ENCODE results near the gene UIMC1.

UIMC1 gene

DNA sequence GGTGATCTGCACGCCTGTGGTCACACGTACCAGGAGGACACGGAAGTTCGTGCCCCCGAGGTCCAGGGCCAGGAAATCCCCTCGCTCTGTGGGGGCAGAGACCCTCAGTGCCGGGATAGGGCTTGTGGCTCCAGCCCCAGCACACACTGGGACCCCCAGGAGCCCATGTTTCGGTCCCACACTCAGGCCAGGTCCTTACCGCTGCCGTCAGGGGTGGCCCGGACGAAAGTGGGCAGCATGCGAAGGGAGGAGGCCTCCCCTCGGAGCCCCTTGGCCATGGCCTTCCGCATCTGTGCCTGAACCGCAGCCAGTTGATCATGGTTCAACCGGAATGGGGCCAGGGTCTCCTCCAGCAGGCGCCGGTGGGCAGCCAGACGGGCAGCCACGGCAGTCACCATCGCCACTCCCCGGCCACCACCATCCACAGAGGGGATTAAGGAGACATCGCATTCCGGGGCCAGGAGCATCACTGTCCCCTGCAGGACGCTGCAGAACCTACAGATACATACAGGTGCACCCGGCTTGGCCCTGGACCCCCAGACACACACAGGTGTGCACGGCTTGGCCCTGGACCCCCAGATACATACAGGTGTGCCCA is 119.2 kb downstream of the UIMC1 start:
- in situ Hi-C loops (cut with HindIII; ENCODE audit: low sequenced_read_pairs): no loop called here

DNA sequence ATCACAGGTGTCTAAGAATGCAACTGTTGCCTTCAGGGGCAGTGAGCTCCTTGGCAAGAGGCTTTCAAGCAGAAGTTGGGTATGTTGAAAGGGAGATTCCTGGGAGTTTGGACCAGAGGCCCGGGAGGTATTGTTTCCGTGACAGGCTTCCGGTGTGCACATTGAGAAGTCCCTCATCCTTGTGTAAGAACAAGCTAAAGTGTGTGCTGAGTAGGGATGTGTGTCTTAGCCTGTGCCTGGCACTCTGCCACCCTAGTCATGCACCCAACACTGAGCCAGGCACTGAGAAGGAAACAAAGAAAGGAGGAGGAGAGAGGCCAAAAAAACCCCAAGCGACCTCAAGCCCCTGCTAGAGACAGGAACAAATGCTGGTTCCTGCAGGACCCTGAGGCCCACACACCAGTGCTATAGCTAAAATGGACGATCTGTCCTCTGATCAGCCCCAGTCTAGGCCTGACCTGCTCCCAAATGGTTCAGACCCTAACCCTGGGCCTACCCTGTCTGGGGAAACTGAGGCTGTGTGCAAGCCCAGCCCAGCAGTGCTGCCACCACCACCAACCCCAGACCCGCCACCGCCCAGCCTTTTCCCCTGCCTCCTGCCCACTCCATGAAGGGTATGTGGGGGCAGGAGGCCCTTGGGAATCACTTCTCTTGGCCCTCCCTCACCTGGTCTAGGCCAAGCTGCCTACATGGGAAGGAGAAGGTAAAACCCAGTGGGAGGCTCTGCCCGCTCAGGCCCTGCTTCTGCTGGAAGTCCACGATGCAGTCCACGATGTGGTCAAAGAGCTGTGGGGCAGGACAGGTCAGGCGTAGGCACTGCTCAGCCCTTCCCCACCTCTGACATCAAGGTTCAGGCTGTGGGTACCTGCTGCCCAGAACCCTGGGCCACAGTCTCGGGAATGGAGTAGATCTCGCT is 120.0 kb downstream of the UIMC1 start:
- in situ Hi-C loops (cut with HindIII; ENCODE audit: low sequenced_read_pairs): no loop called here

DNA sequence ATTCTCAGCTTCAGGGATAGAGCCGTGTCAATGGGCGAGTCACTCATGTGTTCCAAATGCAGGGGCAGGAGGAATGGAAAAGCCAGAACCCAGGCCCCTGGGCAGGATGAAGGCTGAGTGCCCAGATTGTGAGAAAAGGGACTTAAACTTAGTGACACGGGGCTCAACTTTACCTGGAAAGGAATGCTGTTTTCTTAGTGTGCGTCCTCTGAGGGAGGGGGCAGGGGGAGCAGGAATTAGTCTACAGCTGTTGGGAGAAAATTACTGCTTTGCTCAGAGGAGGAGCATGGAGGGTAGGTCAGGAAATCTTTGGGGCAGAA is 122.0 kb downstream of the UIMC1 start:
- in situ Hi-C loops (cut with HindIII; ENCODE audit: low sequenced_read_pairs): no loop called here

DNA sequence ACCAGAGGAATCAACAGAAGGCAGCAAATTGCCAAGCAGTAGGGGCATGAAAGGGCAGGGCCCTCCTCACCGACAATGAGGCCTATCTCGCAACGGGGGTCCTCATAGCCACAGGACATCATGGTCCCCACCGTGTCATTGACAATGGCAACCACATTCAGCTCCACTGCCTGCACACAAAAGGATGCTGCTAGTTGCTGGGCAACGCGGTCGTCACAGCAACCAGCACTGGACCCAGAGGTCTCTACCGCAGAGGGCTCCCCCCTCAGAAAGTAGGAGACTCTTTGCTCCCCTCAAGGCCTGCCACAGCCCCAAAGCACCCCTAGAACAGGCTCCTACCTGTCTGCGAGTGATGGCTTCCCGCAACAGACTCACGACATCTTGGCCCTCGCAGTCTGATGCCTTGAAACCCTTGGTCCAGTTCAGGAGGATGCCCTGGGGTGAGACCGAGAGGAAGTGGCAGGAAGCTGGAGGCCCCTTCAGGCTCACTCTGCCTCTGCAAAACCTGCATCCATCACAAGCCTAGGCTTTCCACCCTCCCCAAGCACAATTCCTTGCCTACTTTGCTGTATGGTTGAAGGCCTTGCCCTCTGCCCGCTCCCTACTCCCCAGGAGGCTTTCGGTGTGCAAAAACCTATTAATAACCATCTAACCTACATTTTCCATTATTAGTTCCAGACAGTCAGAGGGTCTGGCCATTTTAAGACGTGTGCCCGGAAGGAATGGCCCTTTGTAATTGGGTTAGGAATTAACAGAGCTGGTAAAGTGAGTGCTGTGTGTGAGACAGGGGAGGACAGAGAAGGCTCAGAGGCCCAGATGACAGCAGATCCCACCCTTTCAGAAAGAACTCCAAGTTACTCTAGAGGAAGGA is 122.6 kb downstream of the UIMC1 start:
- in situ Hi-C loops (cut with HindIII; ENCODE audit: low sequenced_read_pairs): no loop called here

DNA sequence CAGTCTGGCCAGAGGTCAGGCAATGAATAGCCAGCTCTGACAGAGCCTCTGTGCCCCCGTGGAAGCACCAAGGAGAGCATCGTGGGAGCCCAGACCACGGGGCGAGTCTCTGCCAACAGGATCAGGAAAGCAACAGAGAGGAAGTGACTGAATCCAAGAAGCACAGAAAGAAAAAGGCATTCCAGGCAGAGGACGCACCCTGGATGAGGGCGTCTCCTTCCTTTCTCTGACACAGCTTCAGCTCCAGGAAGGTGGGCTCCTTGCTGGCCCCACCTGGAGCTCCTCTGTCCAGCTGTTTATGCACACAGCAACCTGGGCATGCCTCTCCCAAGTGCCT is 124.0 kb downstream of the UIMC1 start:
- in situ Hi-C loops (cut with HindIII; ENCODE audit: low sequenced_read_pairs): no loop called here

DNA sequence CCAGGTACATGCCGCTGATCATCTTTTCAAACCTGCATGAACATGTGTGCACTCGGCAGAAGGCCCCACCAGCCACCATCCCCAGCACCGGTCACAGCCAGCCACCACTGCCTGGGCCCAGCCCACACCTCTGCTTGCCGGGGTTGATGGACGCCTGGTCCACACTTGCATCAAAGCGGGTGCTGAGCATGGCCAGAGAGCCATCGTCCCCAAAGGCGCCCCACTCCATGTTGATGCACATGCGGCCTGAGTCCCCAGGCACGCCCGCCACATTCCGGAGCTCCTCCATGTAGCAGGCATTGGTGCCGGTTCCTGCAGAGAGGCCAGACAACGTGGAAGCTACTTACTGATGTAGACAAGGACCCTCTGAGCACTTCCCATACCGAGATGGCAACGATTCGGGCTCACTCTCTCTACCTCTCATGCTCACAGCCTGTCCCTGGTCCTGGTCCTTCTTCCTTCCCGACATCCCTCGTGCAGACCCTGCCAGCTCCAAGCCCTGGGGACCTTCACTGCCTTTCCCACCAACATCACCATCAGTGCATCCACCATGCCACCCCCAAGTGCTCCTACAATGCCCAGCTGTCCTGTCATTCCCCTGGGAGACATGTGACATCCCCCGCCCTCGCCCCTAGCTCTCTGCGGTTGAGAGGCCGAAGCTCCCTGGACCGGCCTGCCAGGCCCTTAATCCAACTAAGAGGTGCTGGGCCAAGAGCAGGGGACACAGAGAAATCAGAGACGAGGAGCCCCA is 124.6 kb downstream of the UIMC1 start:
- in situ Hi-C loops (cut with HindIII; ENCODE audit: low sequenced_read_pairs): no loop called here

DNA sequence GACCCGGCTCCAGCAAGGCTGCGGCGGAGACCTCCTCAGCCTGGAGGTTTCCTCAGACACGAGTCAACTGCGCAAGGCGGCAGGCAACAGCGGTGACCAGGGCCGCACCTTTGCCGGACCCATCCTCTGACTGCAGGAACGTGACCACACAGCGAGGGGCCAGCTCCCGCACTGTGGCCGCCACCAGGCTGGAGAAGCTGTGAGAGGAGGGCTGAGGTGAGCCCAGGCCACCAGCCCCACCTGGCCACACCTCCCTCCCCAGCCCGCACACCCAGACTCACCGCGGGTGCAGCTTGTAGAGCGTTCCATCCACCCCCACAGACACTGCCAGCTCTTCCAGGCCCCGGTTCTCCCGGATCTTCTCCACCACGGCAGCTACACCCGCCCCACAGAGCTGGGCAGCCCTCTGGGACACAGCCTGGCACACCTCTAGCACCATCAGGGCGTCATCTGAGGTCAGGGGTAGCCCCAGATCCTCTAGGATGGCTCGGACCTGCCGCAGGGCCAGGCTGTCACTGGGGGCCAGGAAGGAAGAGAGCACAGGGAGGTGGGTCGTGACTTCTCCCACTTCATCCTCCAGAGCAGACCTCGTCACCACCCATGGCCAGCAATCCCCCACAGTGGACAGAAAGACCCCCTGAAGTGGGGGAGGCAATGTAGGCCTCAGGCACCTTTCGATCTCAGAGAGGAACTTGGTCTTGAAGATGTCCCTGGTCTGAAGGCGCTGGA is 125.4 kb downstream of the UIMC1 start:
- in situ Hi-C loops (cut with HindIII; ENCODE audit: low sequenced_read_pairs): no loop called here

DNA sequence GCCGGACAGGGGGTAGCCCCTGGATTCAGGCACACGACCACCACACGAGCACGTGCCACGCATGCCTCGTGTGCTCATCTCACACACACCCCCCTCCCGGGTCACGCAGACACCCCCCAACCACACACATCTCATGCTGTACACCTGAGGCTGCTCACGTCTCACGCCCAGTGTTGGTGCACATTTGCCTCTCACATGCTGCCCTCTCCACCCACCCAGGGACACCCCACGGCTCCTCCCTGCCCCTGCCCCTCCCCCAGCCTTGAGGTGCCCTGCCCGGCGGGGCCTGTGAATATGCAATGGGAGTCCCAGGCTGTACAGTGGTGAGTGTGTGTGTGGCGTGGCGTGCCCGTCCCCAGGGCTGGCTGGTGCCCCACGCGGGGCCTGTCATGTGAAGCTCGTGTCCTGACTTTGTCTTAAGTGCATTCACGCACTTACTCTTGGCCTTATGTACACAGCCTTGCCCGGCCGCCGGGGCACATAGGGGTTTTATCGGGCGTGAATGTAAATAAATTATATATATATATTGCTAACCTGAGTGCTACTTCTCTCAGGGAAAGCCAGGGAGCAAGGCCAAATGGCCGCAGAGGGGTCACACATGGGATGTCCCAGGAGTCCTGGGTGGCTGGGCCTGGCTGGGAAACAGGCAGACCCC is 126.1 kb downstream of the UIMC1 start:
- in situ Hi-C loops (cut with HindIII; ENCODE audit: low sequenced_read_pairs): no loop called here

DNA sequence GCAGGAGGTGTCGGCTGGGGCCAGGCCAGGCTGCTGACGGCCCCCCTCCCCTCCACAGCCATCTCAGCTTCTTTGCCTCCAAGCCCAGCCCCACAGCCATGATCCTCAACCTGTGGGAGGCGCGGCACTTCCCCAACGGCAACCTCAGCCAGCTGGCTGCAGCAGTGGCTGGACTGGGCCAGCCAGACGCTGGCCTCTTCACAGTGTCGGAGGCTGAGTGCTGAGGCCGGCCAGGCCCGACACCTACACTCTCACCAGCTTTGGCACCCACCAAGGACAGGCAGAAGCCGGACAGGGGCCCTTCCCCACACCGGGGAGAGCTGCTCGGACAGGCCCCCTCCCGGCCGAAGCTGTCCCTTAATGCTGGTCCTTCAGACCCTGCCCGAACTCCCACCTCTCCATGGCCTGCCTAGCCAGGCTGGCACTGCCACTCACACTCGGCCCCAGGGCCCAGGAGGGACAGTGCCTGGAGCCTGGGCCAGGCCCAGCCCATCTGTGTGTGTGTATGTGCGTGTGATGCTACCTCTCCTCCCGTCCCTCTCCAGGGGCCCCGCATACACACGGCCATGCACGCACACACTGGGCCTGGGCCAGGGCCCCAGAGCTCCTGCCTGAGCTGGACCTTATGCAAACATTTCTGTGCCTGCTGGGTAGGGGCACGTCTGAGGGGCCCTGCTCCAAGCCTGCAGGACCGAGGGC is 126.8 kb downstream of the UIMC1 start:
- in situ Hi-C loops (cut with HindIII; ENCODE audit: low sequenced_read_pairs): no loop called here

DNA sequence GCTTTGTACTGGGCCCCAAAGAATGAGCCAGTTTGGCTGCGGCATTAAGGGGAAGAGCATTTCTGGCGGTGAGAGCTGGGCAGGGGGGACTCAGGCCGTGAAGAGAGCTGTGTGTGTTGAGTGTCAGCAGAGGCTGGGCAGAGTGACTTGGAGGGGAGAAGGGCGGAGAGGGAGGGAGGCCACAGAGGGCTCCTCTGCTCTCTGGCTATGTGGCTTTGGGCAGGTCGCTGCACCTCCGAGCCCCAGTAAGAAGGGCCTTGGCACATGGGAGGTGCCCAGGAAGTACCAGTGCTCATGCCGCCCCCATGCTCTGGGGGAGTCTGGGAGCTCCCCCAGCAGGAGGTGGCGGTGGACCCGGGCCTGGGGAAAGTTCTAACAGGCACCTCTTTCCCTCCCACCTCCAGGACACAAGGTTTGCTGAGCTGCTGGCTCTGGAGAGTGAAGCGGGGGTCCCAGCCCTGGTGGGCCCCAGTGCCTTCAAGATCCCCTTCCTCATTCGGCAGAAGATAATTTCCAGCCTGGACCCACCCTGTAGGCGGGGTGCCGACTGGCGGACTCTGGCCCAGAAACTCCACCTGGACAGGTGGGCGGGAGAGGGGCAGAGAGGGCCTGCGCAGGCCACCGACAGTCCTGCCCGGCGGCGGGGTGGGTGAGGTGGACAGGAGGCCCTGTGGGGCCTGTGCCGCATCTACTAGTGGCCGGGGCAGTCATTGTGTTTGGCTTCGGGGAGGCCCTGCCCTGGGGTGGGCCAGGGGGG is 127.5 kb downstream of the UIMC1 start:
- in situ Hi-C loops (cut with HindIII; ENCODE audit: low sequenced_read_pairs): no loop called here

DNA sequence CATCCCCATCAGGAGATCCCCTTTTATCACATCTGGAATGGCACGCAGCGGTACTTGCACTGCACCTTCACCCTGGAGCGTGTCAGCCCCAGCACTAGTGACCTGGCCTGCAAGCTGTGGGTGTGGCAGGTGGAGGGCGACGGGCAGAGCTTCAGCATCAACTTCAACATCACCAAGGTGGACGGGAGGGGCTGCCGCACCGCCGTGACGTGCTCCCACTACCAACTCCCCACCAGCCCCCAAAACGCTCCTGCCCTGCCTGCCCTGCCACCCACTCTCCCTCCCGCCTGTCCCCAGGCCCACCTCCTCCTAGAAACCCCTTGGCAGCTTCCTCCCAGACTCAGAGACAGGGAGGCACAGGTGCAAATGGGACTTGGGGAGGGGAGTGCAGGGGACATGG is 128.1 kb downstream of the UIMC1 start:
- in situ Hi-C loops (cut with HindIII; ENCODE audit: low sequenced_read_pairs): no loop called here

DNA sequence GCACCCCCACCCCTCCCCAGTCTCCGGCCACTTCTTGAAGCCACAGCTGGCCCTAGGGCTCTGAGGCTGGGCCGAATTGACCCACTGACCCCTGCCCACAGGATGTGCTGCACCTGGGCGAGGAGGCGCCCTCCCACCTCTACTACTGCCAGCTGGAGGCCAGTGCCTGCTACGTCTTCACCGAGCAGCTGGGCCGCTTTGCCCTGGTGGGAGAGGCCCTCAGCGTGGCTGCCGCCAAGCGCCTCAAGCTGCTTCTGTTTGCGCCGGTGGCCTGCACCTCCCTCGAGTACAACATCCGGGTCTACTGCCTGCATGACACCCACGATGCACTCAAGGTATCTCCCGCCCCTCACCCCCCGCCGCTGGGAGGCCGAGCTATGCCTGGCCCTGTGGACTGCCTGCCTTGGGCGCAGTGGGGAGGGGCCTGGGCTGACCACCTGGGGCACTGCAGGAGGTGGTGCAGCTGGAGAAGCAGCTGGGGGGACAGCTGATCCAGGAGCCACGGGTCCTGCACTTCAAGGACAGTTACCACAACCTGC is 128.7 kb downstream of the UIMC1 start:
- in situ Hi-C loops (cut with HindIII; ENCODE audit: low sequenced_read_pairs): no loop called here

DNA sequence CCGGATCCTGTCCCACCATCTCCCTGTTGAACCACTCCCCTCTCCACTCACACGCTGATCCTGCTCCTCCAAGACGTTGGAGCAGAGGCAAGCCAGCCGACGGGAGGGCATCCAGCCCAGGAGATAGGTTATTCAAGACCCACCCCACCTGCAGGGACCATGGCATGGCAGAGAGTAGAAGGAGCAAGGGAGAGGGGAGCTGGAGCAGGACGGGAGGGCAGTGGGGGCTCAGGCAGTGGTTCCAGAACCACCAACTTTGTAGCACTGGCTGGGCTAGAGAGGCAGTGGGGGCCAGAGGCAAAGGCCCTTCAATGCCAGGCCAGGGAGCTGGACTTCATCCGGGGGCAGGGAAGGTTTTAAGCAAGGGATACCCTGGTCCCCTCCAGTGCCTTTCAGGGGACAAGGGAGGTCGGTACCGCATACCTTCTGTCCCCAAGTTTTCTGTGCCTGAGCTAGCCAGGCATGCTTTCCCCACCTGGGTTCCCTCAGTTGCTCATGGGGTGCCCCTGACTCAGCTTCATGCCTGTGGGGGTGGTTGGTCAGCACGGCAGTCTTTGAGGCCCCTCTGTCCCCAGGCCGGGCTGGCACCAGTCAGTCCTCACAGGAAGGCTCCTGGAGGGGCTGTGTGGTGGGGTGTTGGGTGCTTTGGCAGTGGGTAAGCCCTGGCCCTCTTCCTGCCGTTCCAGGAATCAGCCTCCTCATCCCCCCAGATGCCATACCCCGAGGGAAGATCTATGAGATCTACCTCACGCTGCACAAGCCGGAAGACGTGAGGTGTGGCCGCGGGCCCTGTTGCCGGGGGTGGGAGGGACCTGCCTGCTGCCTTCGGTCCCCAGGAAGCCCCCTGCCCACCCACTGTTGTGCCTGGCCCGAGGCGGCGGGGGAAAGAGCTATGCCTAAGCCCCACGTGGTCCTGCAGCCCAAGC is 129.8 kb downstream of the UIMC1 start:
- in situ Hi-C loops (cut with HindIII; ENCODE audit: low sequenced_read_pairs): no loop called here

DNA sequence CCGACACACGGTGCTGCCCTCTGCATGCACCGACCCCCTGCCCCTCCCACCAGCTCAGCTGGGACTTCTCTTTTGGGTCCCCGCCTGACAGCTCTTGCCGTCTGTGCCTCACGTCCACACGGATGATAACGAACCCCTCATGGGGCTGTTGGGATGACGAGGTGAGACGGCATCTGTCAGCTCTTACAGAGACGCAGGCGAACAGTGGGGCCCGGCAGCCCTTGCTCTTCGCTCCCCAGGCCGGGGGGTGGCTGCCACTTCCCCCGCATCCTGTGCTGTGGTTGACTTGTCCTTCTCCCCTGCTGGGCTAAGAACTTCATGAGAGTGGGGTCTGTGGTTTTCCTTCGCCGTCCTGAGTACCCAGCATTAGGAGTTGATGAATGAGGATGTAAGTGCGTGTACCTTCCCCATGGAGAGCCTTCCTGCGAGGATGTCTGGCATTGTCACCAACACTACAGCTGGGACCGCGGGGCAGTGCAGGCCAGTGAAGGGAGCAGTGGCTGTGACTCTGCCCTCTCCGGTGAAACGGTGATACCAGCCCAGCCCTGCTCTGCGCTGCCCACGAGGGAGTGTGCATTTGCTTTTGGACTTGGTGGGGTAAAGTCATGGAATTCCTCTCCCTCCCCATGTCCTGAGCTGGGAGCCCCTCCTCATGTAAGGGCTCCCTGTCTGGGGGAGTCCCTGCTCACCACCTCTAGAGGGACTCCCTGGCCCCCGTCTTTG is 130.6 kb downstream of the UIMC1 start:
- in situ Hi-C loops (cut with HindIII; ENCODE audit: low sequenced_read_pairs): no loop called here

DNA sequence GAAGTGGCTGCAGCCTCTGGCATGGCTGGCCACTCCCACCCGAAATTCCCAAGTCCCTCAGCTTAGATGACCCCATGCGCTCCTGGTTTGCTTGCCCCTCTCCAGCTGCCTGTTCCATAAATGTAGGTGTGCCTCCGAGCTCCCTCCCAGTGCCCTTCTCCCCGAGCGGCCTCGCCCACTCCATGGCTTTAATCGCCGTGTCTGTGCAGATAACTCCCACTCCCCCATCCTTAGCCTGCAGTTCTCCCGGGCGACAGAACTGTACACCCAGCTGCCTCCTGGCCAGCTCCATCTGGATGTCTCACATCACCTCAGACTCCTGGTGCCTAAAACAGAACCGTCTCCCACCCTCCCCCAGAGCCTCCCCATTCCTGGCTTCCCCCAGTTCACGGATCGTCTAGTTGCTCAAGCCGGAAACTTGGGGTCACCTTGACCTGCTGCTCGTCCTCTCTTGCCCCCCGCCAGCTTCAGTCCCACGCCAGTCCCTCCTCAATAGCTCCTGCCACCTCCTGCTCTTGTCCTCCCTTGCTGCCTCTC is 131.5 kb downstream of the UIMC1 start:
- in situ Hi-C loops (cut with HindIII; ENCODE audit: low sequenced_read_pairs): no loop called here

DNA sequence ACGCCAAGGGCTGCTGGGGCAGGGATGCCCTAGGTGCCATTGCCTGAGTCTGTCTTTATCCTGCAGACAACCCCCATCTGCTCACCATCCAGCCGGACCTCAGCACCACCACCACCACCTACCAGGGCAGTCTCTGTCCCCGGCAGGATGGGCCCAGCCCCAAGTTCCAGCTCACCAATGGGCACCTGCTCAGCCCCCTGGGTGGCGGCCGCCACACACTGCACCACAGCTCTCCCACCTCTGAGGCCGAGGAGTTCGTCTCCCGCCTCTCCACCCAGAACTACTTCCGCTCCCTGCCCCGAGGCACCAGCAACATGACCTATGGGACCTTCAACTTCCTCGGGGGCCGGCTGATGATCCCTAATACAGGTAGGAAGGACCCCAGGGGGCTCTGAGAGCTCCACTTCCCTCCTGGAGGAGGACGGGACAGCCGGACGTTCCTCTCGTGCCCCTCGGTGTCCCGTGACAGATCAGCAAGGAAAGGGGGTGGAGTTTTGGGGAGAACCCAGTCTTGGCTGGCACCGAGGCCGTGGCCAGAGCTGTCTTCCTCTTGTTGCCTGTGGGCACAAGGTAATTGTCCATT is 132.3 kb downstream of the UIMC1 start:
- in situ Hi-C loops (cut with HindIII; ENCODE audit: low sequenced_read_pairs): no loop called here

Data from DLD1 (cell line).